ELR (cell line): ENCODE results near the gene TLCD3B.
A peak's percentile ranks its signal among the peaks of the same experiment; 100 is the strongest.
"Not testable (repeated sequence)": the region's sequence is repeated elsewhere in the genome, so short reads cannot be mapped to it uniquely, and the experiment has no call there.

Experiments
- DNase-seq: peaks from one replicate; pipeline ENCODE4 v3.0.0-alpha.2; 2015; ENCODE audit warnings: low read depth

TLCD3B gene

GRCh38 chr16:30060836-30061554 is 29.9 kb upstream of the TLCD3B start:
- DNase-seq = no peak

GRCh38 chr16:30060346-30060745 is 29.3 kb upstream of the TLCD3B start:
- DNase-seq = no peak

- peak; percentile 53 for DNase-seq
Observed at GRCh38 chr16:30054959-30055553, 24.0 kb upstream of the TLCD3B start.

GRCh38 chr16:30054451-30054850 is 23.4 kb upstream of the TLCD3B start:
- DNase-seq = peak; percentile 60

GRCh38 chr16:30053376-30054015 is 22.4 kb upstream of the TLCD3B start:
- peak; percentile 81 for DNase-seq

GRCh38 chr16:30052671-30053372 is 21.8 kb upstream of the TLCD3B start:
- DNase-seq = peak; percentile 97

GRCh38 chr16:30051518-30051917 is 20.4 kb upstream of the TLCD3B start:
- peak; percentile 89 for DNase-seq

- no peak for DNase-seq
Observed at GRCh38 chr16:30049871-30050270, 18.8 kb upstream of the TLCD3B start.

GRCh38 chr16:30046588-30046987 is 15.5 kb upstream of the TLCD3B start:
- no peak for DNase-seq

- DNase-seq = no peak
Observed at GRCh38 chr16:30046178-30046577, 15.1 kb upstream of the TLCD3B start.

- DNase-seq = peak; percentile 72
Observed at GRCh38 chr16:30041841-30042240, 10.8 kb upstream of the TLCD3B start.

GRCh38 chr16:30040690-30041089 is 9.6 kb upstream of the TLCD3B start:
- DNase-seq = not testable (repeated sequence)

GRCh38 chr16:30040221-30040620 is 9.2 kb upstream of the TLCD3B start:
- no peak for DNase-seq

GRCh38 chr16:30033270-30033669 is 2.2 kb upstream of the TLCD3B start:
- no peak for DNase-seq

GRCh38 chr16:30032083-30032819 is 1.2 kb upstream of the TLCD3B start:
- peak; percentile 75 for DNase-seq

GRCh38 chr16:30031477-30031918 is 427 bp upstream of the TLCD3B start:
- no peak for DNase-seq

GRCh38 chr16:30030011-30030685 is 923 bp downstream of the TLCD3B start:
- DNase-seq = no peak

GRCh38 chr16:30028438-30029076 is 2.5 kb downstream of the TLCD3B start:
- no peak for DNase-seq

GRCh38 chr16:30027588-30028437 is 3.3 kb downstream of the TLCD3B start:
- DNase-seq = no peak

GRCh38 chr16:30026449-30026848 is 4.6 kb downstream of the TLCD3B start:
- DNase-seq = no peak
